ENCODE data around the gene ZCCHC14. TPM values are rescaled to one million over a fixed set of nuclear protein-coding genes. Genes with fewer than 3 reads are reported as not detected.

The ZCCHC14 gene
- total and polyA plus RNA-seq, 2 of the 13 experiments (the other 11 are each of a cell fraction or from before 2014, with no cell fraction given) = 12.4 to 12.5 TPM

GRCh38 chr16:87391950-87392820 is 100.6 kb downstream of the ZCCHC14 start, which contains the start of gene MAP1LC3B (continued):
- TF ChIP-seq, protein P1, sequence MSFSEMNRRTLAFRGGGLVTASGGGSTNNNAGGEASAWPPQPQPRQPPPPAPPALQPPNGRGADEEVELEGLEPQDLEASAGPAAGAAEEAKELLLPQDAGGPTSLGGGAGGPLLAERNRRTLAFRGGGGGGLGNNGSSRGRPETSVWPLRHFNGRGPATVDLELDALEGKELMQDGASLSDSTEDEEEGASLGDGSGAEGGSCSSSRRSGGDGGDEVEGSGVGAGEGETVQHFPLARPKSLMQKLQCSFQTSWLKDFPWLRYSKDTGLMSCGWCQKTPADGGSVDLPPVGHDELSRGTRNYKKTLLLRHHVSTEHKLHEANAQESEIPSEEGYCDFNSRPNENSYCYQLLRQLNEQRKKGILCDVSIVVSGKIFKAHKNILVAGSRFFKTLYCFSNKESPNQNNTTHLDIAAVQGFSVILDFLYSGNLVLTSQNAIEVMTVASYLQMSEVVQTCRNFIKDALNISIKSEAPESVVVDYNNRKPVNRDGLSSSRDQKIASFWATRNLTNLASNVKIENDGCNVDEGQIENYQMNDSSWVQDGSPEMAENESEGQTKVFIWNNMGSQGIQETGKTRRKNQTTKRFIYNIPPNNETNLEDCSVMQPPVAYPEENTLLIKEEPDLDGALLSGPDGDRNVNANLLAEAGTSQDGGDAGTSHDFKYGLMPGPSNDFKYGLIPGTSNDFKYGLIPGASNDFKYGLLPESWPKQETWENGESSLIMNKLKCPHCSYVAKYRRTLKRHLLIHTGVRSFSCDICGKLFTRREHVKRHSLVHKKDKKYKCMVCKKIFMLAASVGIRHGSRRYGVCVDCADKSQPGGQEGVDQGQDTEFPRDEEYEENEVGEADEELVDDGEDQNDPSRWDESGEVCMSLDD (CRISPR knock-in tag; IDR thresholded peaks at IDR 0.05; ENCODE audit: borderline replicate concordance) = peak; percentile 82; the same call in 1 of the 2 replicates
- TF ChIP-seq ZNF776 (CRISPR knock-in tag; IDR thresholded peaks at IDR 0.05) (peak; percentile 92; the same call in 1 of the 2 replicates), KDM5A (IDR thresholded peaks at IDR 0.05; ENCODE audit: borderline replicate concordance, low read length) (0 out of 2 replicates have a peak, but pooled peaks have one; percentile 12), ZNF121 (CRISPR knock-in tag; IDR thresholded peaks at IDR 0.05) (peak; percentile 77), NFYB (CRISPR knock-in tag; IDR thresholded peaks at IDR 0.05) (peak; percentile 85), ZNF264 (CRISPR knock-in tag; IDR thresholded peaks at IDR 0.05) (peak; percentile 39; the same call in 1 of the 2 replicates), PAF1 (CRISPR knock-in tag; IDR thresholded peaks at IDR 0.05) (no peak), NFKB2 (CRISPR knock-in tag; IDR thresholded peaks at IDR 0.05; ENCODE audit: borderline replicate concordance) (peak; percentile 57), ZNF343 (CRISPR knock-in tag; IDR thresholded peaks at IDR 0.05) (peak; percentile 63), ATAD3A (CRISPR knock-in tag; IDR thresholded peaks at IDR 0.05) (peak; percentile 72; the same call in 1 of the 2 replicates), ZNF225 (CRISPR knock-in tag; IDR thresholded peaks at IDR 0.05) (peak; percentile 76; the same call in 1 of the 2 replicates), KDM6A (CRISPR knock-in tag; IDR thresholded peaks at IDR 0.05; ENCODE audit: low read depth) (0 out of 2 replicates have a peak, but pooled peaks have one; percentile 8), MTF1 (CRISPR knock-in tag; IDR thresholded peaks at IDR 0.05) (no peak), ZFP90 (CRISPR knock-in tag; IDR thresholded peaks at IDR 0.05; ENCODE audit: borderline replicate concordance) (peak; percentile 67; the same call in 1 of the 2 replicates), ZNF703 (CRISPR knock-in tag; IDR thresholded peaks at IDR 0.05; ENCODE audit: borderline replicate concordance) (peak; percentile 95; the same call in 1 of the 2 replicates), CEBPG (CRISPR knock-in tag; IDR thresholded peaks at IDR 0.05) (peak; percentile 85), GATAD2A (CRISPR knock-in tag; IDR thresholded peaks at IDR 0.05) (no peak), SMARCC2 (IDR thresholded peaks at IDR 0.05) (no peak), MTERF4 (CRISPR knock-in tag; IDR thresholded peaks at IDR 0.05) (peak; percentile 75; the same call in 1 of the 2 replicates), ATRX (CRISPR knock-in tag; IDR thresholded peaks at IDR 0.05; ENCODE audit: borderline replicate concordance) (no peak), WIZ (CRISPR knock-in tag; IDR thresholded peaks at IDR 0.05) (no peak), CENPT (CRISPR knock-in tag; IDR thresholded peaks at IDR 0.05; ENCODE audit: low read depth) (peak; percentile 44)
- TF ChIP-seq, protein P2, sequence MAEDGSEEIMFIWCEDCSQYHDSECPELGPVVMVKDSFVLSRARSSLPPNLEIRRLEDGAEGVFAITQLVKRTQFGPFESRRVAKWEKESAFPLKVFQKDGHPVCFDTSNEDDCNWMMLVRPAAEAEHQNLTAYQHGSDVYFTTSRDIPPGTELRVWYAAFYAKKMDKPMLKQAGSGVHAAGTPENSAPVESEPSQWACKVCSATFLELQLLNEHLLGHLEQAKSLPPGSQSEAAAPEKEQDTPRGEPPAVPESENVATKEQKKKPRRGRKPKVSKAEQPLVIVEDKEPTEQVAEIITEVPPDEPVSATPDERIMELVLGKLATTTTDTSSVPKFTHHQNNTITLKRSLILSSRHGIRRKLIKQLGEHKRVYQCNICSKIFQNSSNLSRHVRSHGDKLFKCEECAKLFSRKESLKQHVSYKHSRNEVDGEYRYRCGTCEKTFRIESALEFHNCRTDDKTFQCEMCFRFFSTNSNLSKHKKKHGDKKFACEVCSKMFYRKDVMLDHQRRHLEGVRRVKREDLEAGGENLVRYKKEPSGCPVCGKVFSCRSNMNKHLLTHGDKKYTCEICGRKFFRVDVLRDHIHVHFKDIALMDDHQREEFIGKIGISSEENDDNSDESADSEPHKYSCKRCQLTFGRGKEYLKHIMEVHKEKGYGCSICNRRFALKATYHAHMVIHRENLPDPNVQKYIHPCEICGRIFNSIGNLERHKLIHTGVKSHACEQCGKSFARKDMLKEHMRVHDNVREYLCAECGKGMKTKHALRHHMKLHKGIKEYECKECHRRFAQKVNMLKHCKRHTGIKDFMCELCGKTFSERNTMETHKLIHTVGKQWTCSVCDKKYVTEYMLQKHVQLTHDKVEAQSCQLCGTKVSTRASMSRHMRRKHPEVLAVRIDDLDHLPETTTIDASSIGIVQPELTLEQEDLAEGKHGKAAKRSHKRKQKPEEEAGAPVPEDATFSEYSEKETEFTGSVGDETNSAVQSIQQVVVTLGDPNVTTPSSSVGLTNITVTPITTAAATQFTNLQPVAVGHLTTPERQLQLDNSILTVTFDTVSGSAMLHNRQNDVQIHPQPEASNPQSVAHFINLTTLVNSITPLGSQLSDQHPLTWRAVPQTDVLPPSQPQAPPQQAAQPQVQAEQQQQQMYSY (CRISPR knock-in tag; IDR thresholded peaks at IDR 0.05) = peak; percentile 71; the same call in 1 of the 2 replicates

Measured in HepG2 (cell line).